Tibial nerve (tissue), 3 donors: ENCODE measurements around the gene ZNF777.

Experiments used
- POLR2A ChIP-seq, 2 donors: fragments of 450-650 bp; IDR thresholded peaks; one replicate each; pipeline ENCODE4 v1.6.1; 2017; ENCODE audit warnings: antibody characterized with exemption in 2 of 2, mild to moderate bottlenecking in 2 of 2, moderate library complexity in 2 of 2
- TF ChIP-seq, protein P1 (sequence below), 5 experiments: fragments of 200-600 bp in 3 of 5; fragments of 450-650 bp in 2 of 5; sonication (generic) in 3 of 5; IDR thresholded peaks; one replicate each; pipeline ENCODE4 v1.5.1; 2016 to 2019; ENCODE audit warnings: antibody characterized with exemption in 5 of 5, mild to moderate bottlenecking in 3 of 5, moderate library complexity in 2 of 5

DNA sequence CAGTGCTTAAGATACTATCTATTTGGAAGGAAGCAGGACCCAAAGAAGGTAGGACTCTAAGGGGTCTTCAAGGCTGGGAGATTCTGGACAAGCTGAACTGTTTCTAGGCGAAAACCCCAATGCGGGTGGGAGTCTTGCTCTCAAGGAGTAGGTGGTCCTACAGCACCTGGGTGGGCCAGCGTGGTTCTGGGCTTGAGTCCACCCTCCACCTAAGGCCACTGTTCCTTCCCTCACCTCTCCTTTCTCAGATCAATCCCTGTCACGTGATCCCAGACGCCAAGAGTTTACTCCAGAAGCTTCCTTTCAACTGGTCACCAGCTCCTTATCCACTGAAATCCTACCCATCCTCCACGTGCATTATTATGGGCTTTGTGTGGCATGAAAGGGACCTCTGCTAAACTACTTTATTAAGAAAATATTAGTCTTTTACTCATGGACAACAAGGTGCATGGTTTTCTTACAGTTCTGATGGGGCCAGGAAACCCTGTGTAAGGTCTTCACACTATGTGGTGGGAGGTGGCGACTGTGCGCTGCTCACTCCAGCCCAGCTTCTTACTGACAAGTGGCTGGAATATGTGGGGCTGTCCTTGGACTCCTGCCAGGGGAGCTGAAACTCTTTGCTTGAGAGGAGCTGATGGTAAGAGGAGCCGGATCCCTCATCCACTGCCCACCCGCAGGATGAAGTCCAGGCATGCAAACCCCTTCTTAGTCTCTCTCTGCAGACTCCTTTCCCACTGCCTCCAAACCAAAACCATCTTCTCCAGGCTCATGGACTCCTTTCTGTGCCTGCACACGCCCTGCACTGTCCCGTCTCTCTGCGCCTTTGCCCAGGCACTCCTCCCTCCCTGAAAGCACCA, 35.2 kb upstream of the ZNF777 start:
- TF ChIP-seq, protein P1, sequence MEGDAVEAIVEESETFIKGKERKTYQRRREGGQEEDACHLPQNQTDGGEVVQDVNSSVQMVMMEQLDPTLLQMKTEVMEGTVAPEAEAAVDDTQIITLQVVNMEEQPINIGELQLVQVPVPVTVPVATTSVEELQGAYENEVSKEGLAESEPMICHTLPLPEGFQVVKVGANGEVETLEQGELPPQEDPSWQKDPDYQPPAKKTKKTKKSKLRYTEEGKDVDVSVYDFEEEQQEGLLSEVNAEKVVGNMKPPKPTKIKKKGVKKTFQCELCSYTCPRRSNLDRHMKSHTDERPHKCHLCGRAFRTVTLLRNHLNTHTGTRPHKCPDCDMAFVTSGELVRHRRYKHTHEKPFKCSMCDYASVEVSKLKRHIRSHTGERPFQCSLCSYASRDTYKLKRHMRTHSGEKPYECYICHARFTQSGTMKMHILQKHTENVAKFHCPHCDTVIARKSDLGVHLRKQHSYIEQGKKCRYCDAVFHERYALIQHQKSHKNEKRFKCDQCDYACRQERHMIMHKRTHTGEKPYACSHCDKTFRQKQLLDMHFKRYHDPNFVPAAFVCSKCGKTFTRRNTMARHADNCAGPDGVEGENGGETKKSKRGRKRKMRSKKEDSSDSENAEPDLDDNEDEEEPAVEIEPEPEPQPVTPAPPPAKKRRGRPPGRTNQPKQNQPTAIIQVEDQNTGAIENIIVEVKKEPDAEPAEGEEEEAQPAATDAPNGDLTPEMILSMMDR (IDR thresholded peaks at IDR 0.05) = no peak
- no peak for TF ChIP-seq POLR2A (IDR thresholded peaks at IDR 0.05)
